ENCODE data around the gene FBXO28. TPM values are rescaled to one million over a fixed set of nuclear protein-coding genes. Genes with fewer than 3 reads are reported as not detected.

The FBXO28 gene
- total RNA-seq, 4 donors from 2014 or later: 7.0 to 31.0 (median 26.4) TPM

- Histone ChIP-seq H3K9me3 (no peaks in the 10 kb centered on the region), H3K27me3 (no peaks in the 10 kb centered on the region), H3K36me3 (peaks cover 0 to 33% (median 11%) of the 10 kb centered on the region in 4 donors), H3K4me1 (no peaks in the 10 kb centered on the region), H3K27ac (no peak overlapping the region), H3K4me3 (no peak overlapping the region)
- no peak for DNase-seq
- TF ChIP-seq POLR2A (IDR thresholded peaks at IDR 0.05): no peak
- no peak for TF ChIP-seq CTCF (IDR thresholded peaks at IDR 0.05)
- no peak for TF ChIP-seq EP300 (IDR thresholded peaks at IDR 0.05; ENCODE audit: low read depth)
- TF ChIP-seq POLR2AphosphoS5 (IDR thresholded peaks at IDR 0.05): no peak
- in situ Hi-C loops (cut with MboI; ENCODE audit: low pct_ligation_motif_present in 1 of 4, low pct_unique_long_range_greater_than_20kb in 1 of 4, low sequenced_read_pairs in 3 of 4) (no loop called here), intact Hi-C loops (cut with DNase I; ENCODE audit: low total_unique reads) (no loop called here)
- 80 to 92% methylated on average over 1 to 3 of the region's 3 CpGs for WGBS, 2 donors (ENCODE audit: low coverage in 1 of 2)
Measured at GRCh38 chr1:224138198-224138597, 24.3 kb downstream of the FBXO28 start.

- H3K4me3 ChIP-seq: no peak overlapping the region
- no peak for TF ChIP-seq POLR2A (IDR thresholded peaks at IDR 0.05)
- TF ChIP-seq EP300 (IDR thresholded peaks at IDR 0.05; ENCODE audit: low read depth): no peak
- no peak for TF ChIP-seq POLR2AphosphoS5 (IDR thresholded peaks at IDR 0.05)
- H3K9me3 ChIP-seq: no peaks in the 10 kb centered on the region
- H3K4me1 ChIP-seq: no peaks in the 10 kb centered on the region
- in situ Hi-C loops (cut with MboI; ENCODE audit: low pct_ligation_motif_present in 1 of 4, low pct_unique_long_range_greater_than_20kb in 1 of 4, low sequenced_read_pairs in 3 of 4) (no loop called here), intact Hi-C loops (cut with DNase I; ENCODE audit: low total_unique reads) (no loop called here)
- peaks cover 0 to 23% (median 7%) of the 10 kb centered on the region in 4 donors for H3K36me3 ChIP-seq
- DNase-seq: no peak
- H3K27me3 ChIP-seq: no peaks in the 10 kb centered on the region
- WGBS, 2 donors (ENCODE audit: low coverage in 1 of 2): 83 to 100% methylated on average over 3 of the region's 3 CpGs
- no peak overlapping the region for H3K27ac ChIP-seq
Measured at GRCh38 chr1:224141693-224142092, 27.8 kb downstream of the FBXO28 start.

GRCh38 chr1:224149709-224150108, 35.8 kb downstream of the FBXO28 start:
- Histone ChIP-seq H3K27me3 (no peaks in the 10 kb centered on the region), H3K4me1 (no peaks in the 10 kb centered on the region), H3K4me3 (no peak overlapping the region), H3K9me3 (no peaks in the 10 kb centered on the region), H3K36me3 (peaks cover 0 to 5% (median 0%) of the 10 kb centered on the region in 4 donors), H3K27ac (no peak overlapping the region)
- intact Hi-C loops (cut with DNase I; ENCODE audit: low total_unique reads) (no loop called here), in situ Hi-C loops (cut with MboI; ENCODE audit: low pct_ligation_motif_present in 1 of 4, low pct_unique_long_range_greater_than_20kb in 1 of 4, low sequenced_read_pairs in 3 of 4) (no loop called here)
- TF ChIP-seq CTCF (IDR thresholded peaks at IDR 0.05) (no peak), POLR2A (IDR thresholded peaks at IDR 0.05) (no peak), EP300 (IDR thresholded peaks at IDR 0.05; ENCODE audit: low read depth) (no peak), POLR2AphosphoS5 (IDR thresholded peaks at IDR 0.05) (no peak)
- DNase-seq: no peak
- 68 to 75% methylated on average over 1 of the region's 1 CpG for WGBS, 2 donors (ENCODE audit: low coverage in 1 of 2)

- Histone ChIP-seq H3K36me3 (peaks cover 0 to 5% (median 0%) of the 10 kb centered on the region in 4 donors), H3K4me3 (no peak overlapping the region), H3K4me1 (no peaks in the 10 kb centered on the region), H3K27me3 (no peaks in the 10 kb centered on the region), H3K9me3 (no peaks in the 10 kb centered on the region), H3K27ac (no peak overlapping the region)
- in situ Hi-C loops (cut with MboI; ENCODE audit: low pct_ligation_motif_present in 1 of 4, low pct_unique_long_range_greater_than_20kb in 1 of 4, low sequenced_read_pairs in 3 of 4): no loop called here
- DNase-seq: no peak
- TF ChIP-seq POLR2A (IDR thresholded peaks at IDR 0.05) (no peak), POLR2AphosphoS5 (IDR thresholded peaks at IDR 0.05) (no peak), CTCF (IDR thresholded peaks at IDR 0.05) (no peak), EP300 (IDR thresholded peaks at IDR 0.05; ENCODE audit: low read depth) (no peak)
- 80 to 94% methylated on average over 3 of the region's 3 CpGs for WGBS, 2 donors (ENCODE audit: low coverage in 1 of 2)
- intact Hi-C loops (cut with DNase I; ENCODE audit: low total_unique reads): no loop called here
Measured at GRCh38 chr1:224151117-224151516, 37.2 kb downstream of the FBXO28 start.

GRCh38 chr1:224157316-224157715, 43.4 kb downstream of the FBXO28 start:
- Histone ChIP-seq H3K4me3 (no peak overlapping the region), H3K4me1 (no peaks in the 10 kb centered on the region), H3K27ac (no peak overlapping the region), H3K9me3 (no peaks in the 10 kb centered on the region), H3K36me3 (peaks cover 0 to 32% (median 13%) of the 10 kb centered on the region in 4 donors), H3K27me3 (no peaks in the 10 kb centered on the region)
- DNase-seq: no peak
- no peak for TF ChIP-seq EP300 (IDR thresholded peaks at IDR 0.05; ENCODE audit: low read depth)
- in situ Hi-C loops (cut with MboI; ENCODE audit: low pct_ligation_motif_present in 1 of 4, low pct_unique_long_range_greater_than_20kb in 1 of 4, low sequenced_read_pairs in 3 of 4): no loop called here
- WGBS, 2 donors (ENCODE audit: low coverage in 1 of 2): 86 to 93% methylated on average over 5 to 11 of the region's 11 CpGs
- intact Hi-C loops (cut with DNase I; ENCODE audit: low total_unique reads): no loop called here

Data from transverse colon (tissue), 4 donors.